SK-N-SH treated with all-trans-retinoic acid at 6 μM for 48 hours (cell line): ENCODE data around the gene EEF1G.

ENCODE experiments used
- ATAC-seq: fragments of 200-7000 bp; cut with Tn5 transposase; 3 replicates; pipeline ENCODE4 v1.9.1; 2020; ENCODE audit warnings: mild to moderate bottlenecking, moderate library complexity
- ARNTL ChIP-seq: fragments of 450-650 bp; formaldehyde crosslinking; IDR thresholded peaks from 2 replicates; pipeline ENCODE4 v1.5.0; 2020; ENCODE audit warnings: low read depth, mild to moderate bottlenecking, moderate library complexity, borderline replicate concordance
- BACH2 ChIP-seq: fragments of 250-450 bp; sonication (Bioruptor Pico); IDR thresholded peaks from 2 replicates; pipeline ENCODE4 v1.9.0; 2021; ENCODE audit warnings: mild to moderate bottlenecking, borderline replicate concordance
- CSDC2 ChIP-seq: fragments of 250-450 bp; sonication (Bioruptor Pico); IDR thresholded peaks from 2 replicates; pipeline ENCODE4 v1.5.0; 2020; ENCODE audit warnings: mild to moderate bottlenecking, moderate library complexity
- CSRNP3 ChIP-seq: fragments of 250-450 bp; sonication (Bioruptor Pico); IDR thresholded peaks from 2 replicates; pipeline ENCODE4 v1.5.1; 2021; ENCODE audit warnings: mild to moderate bottlenecking, moderate library complexity
- ESRRG ChIP-seq: fragments of 250-450 bp; sonication (Bioruptor Pico); IDR thresholded peaks from 2 replicates; pipeline ENCODE4 v1.6.1; 2021; ENCODE audit warnings: mild to moderate bottlenecking
- GLIS3 ChIP-seq: fragments of 250-450 bp; sonication (Bioruptor Pico); IDR thresholded peaks from 2 replicates; pipeline ENCODE4 v1.5.0; 2020; ENCODE audit warnings: mild to moderate bottlenecking, moderate library complexity
- ISL1 ChIP-seq: fragments of 250-450 bp; sonication (Bioruptor Pico); IDR thresholded peaks from 2 replicates; pipeline ENCODE4 v2.1.2; 2022; ENCODE audit warnings: mild to moderate bottlenecking, moderate library complexity
- OSR1 ChIP-seq: fragments of 250-450 bp; sonication (Bioruptor Pico); IDR thresholded peaks from 2 replicates; pipeline ENCODE4 v1.8.0; 2022; ENCODE audit warnings: moderate library complexity, mild to moderate bottlenecking, inconsistent platforms
- PPARA ChIP-seq: fragments of 250-450 bp; sonication (Bioruptor Pico); IDR thresholded peaks from 2 replicates; pipeline ENCODE4 v1.5.0; 2020; ENCODE audit warnings: mild to moderate bottlenecking, borderline replicate concordance
- RARB ChIP-seq: fragments of 250-450 bp; sonication (Bioruptor Pico); IDR thresholded peaks from 2 replicates; pipeline ENCODE4 v1.8.0; 2021; ENCODE audit warnings: mild to moderate bottlenecking, moderate library complexity
- SNAI2 ChIP-seq: fragments of 250-450 bp; sonication (Bioruptor Pico); IDR thresholded peaks from 2 replicates; pipeline ENCODE4 v1.5.0; 2020; ENCODE audit warnings: mild to moderate bottlenecking, moderate library complexity
- TCF4 ChIP-seq: fragments of 250-450 bp; sonication (Bioruptor Pico); IDR thresholded peaks from 2 replicates; pipeline ENCODE4 v1.8.0; 2021; ENCODE audit warnings: mild to moderate bottlenecking, moderate library complexity, borderline replicate concordance
- TOX ChIP-seq: fragments of 250-450 bp; sonication (Bioruptor Pico); IDR thresholded peaks from 2 replicates; pipeline ENCODE4 v1.8.0; 2021; ENCODE audit warnings: mild to moderate bottlenecking, moderate library complexity, borderline replicate concordance
- TSHZ2 ChIP-seq: fragments of 250-450 bp; sonication (Bioruptor Pico); IDR thresholded peaks from 2 replicates; pipeline ENCODE4 v1.5.0; 2020; ENCODE audit warnings: mild to moderate bottlenecking, moderate library complexity
- ZC3H10 ChIP-seq: fragments of 250-450 bp; sonication (Bioruptor Pico); IDR thresholded peaks from 2 replicates; pipeline ENCODE4 v1.5.1; 2021; ENCODE audit warnings: mild to moderate bottlenecking, moderate library complexity
- ZFP3 ChIP-seq: fragments of 250-450 bp; sonication (Bioruptor Pico); IDR thresholded peaks from 2 replicates; pipeline ENCODE4 v1.5.0; 2020; ENCODE audit warnings: mild to moderate bottlenecking, moderate library complexity
- ZFP30 ChIP-seq: fragments of 450-650 bp; formaldehyde crosslinking; IDR thresholded peaks from 2 replicates; pipeline ENCODE4 v1.5.0; 2022; ENCODE audit warnings: mild to moderate bottlenecking, moderate library complexity
- ZNF565 ChIP-seq: fragments of 450-650 bp; formaldehyde crosslinking; conservative IDR thresholded peaks from 2 replicates; pipeline ENCODE4 v1.5.0; 2020; ENCODE audit warnings: low read depth, mild to moderate bottlenecking, moderate library complexity
- ZNF70 ChIP-seq: fragments of 450-650 bp; formaldehyde crosslinking; IDR thresholded peaks from 2 replicates; pipeline ENCODE4 v1.5.0; 2020; ENCODE audit warnings: mild to moderate bottlenecking, moderate library complexity
- ZNF8 ChIP-seq: fragments of 450-650 bp; formaldehyde crosslinking; IDR thresholded peaks from 2 replicates; pipeline ENCODE4 v1.5.0; 2020; ENCODE audit warnings: mild to moderate bottlenecking, moderate library complexity
- TF ChIP-seq, protein P1 (sequence below): fragments of 250-450 bp; sonication (Bioruptor Pico); IDR thresholded peaks from 2 replicates; pipeline ENCODE4 v1.8.0; 2021; ENCODE audit warnings: low read depth, mild to moderate bottlenecking, moderate library complexity, borderline replicate concordance
- TF ChIP-seq, protein P2 (sequence below): fragments of 250-450 bp; sonication (Bioruptor Pico); IDR thresholded peaks from 2 replicates; pipeline ENCODE4 v1.5.1; 2020; ENCODE audit warnings: low read depth, mild to moderate bottlenecking, moderate library complexity

EEF1G gene

DNA sequence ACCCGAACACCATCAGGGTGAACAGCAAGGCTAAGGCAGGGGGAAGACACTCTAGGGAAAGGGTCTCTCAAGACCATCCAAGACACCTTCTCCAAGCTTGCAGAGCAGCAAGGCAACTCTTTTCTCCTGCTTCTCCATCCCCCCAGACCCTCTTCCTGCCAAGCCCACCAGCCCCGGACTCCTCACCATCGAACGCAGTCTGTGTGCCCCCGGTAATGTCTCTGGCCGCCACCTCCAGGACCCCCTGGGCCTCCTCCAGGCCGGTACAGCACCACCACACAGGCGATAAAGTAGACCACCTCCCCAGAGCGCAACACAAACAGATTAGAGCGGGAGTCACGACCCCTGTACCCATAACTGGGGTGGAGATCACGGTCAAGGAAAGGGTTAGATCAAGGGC is 35.1 kb upstream of the EEF1G start:
- no peak for ATAC-seq
- TF ChIP-seq ZFP30 (no peak), OSR1 (CRISPR knock-in tag) (no peak), TSHZ2 (CRISPR knock-in tag) (no peak), ZC3H10 (CRISPR knock-in tag) (no peak), PPARA (CRISPR knock-in tag) (no peak), ESRRG (CRISPR knock-in tag) (no peak), ZNF70 (CRISPR knock-in tag) (no peak), ISL1 (CRISPR knock-in tag) (no peak), ZNF8 (CRISPR knock-in tag) (no peak), CSDC2 (CRISPR knock-in tag) (no peak), TOX (CRISPR knock-in tag) (no peak), ZNF565 (CRISPR knock-in tag) (no peak), CSRNP3 (CRISPR knock-in tag) (no peak), ARNTL (CRISPR knock-in tag) (no peak), TCF4 (CRISPR knock-in tag) (no peak), GLIS3 (CRISPR knock-in tag) (no peak)
- TF ChIP-seq, protein P1, sequence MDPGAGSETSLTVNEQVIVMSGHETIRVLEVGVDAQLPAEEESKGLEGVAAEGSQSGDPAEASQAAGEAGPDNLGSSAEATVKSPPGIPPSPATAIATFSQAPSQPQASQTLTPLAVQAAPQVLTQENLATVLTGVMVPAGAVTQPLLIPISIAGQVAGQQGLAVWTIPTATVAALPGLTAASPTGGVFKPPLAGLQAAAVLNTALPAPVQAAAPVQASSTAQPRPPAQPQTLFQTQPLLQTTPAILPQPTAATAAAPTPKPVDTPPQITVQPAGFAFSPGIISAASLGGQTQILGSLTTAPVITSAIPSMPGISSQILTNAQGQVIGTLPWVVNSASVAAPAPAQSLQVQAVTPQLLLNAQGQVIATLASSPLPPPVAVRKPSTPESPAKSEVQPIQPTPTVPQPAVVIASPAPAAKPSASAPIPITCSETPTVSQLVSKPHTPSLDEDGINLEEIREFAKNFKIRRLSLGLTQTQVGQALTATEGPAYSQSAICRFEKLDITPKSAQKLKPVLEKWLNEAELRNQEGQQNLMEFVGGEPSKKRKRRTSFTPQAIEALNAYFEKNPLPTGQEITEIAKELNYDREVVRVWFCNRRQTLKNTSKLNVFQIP (CRISPR knock-in tag), result no peak
- TF ChIP-seq, protein P2, sequence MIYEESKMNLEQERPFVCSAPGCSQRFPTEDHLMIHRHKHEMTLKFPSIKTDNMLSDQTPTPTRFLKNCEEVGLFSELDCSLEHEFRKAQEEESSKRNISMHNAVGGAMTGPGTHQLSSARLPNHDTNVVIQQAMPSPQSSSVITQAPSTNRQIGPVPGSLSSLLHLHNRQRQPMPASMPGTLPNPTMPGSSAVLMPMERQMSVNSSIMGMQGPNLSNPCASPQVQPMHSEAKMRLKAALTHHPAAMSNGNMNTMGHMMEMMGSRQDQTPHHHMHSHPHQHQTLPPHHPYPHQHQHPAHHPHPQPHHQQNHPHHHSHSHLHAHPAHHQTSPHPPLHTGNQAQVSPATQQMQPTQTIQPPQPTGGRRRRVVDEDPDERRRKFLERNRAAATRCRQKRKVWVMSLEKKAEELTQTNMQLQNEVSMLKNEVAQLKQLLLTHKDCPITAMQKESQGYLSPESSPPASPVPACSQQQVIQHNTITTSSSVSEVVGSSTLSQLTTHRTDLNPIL (CRISPR knock-in tag), result no peak

- TF ChIP-seq, protein P2 (CRISPR knock-in tag), result no peak
- TF ChIP-seq ZFP30 (no peak), ARNTL (CRISPR knock-in tag) (no peak), RARB (CRISPR knock-in tag) (no peak), SNAI2 (CRISPR knock-in tag) (no peak), GLIS3 (CRISPR knock-in tag) (no peak), ZFP3 (CRISPR knock-in tag) (no peak), ZC3H10 (CRISPR knock-in tag) (no peak), PPARA (CRISPR knock-in tag) (no peak)
- no peak for ATAC-seq
Measured at GRCh38 chr11:62607714-62608113, 34.0 kb upstream of the EEF1G start.

GRCh38 chr11:62605902-62606301 is 32.2 kb upstream of the EEF1G start:
- no peak for ATAC-seq
- TF ChIP-seq ZNF8 (CRISPR knock-in tag), result no peak
- TF ChIP-seq GLIS3 (CRISPR knock-in tag), result no peak
- no peak for TF ChIP-seq TCF4 (CRISPR knock-in tag)
- no peak for TF ChIP-seq ARNTL (CRISPR knock-in tag)
- TF ChIP-seq TSHZ2 (CRISPR knock-in tag), result no peak
- no peak for TF ChIP-seq OSR1 (CRISPR knock-in tag)
- no peak for TF ChIP-seq ISL1 (CRISPR knock-in tag)
- TF ChIP-seq BACH2, result no peak
- no peak for TF ChIP-seq ZFP30
- no peak for TF ChIP-seq CSRNP3 (CRISPR knock-in tag)
- no peak for TF ChIP-seq ZC3H10 (CRISPR knock-in tag)
